Bronchial epithelial cell (primary cell): ENCODE data around the gene MBD4. TPM values are rescaled to one million over a fixed set of nuclear protein-coding genes. Genes with fewer than 3 reads are reported as not detected.

Source experiments
- DNase-seq: peaks from one replicate; pipeline ENCODE4 v3.0.0-alpha.2; 2010; ENCODE audit warnings: low read depth
- FAIRE-seq: peaks from 2 replicates; lab custom pipeline; 2011; peaks lifted over from hg19 to GRCh38; lab: Jason Lieb, UNC
- H3K27me3 ChIP-seq: 2 replicates; pipeline ENCODE4 v1.5.1; 2011; ENCODE audit warnings: low read length; ENCODE audit not compliant: control insufficient read depth, insufficient read depth
- H3K36me3 ChIP-seq: 2 replicates; pipeline ENCODE4 v1.5.1; 2011; ENCODE audit warnings: low read length; ENCODE audit not compliant: control insufficient read depth, insufficient read depth
- H3K4me3 ChIP-seq: 2 replicates; pipeline ENCODE4 v1.5.1; 2011; ENCODE audit warnings: mild to moderate bottlenecking, low read depth, low read length, control low read depth
- CTCF ChIP-seq: IDR thresholded peaks from 2 replicates; pipeline ENCODE4 v1.5.1; 2011; ENCODE audit warnings: mild to moderate bottlenecking, moderate library complexity, low read length, control low read depth, inconsistent platforms; ENCODE audit not compliant: insufficient read depth, severe bottlenecking
- total RNA-seq: library from RNA; depleted of rRNA; stranded (reverse); fragments of >200 nt; gene quantifications from 2 replicates; pipeline ENCODE4 v1.2.1, GENCODE V29; 2014

The MBD4 gene
- total RNA-seq, 1 donor from 2014 or later, result 11.3 TPM

- no peak overlapping the region for H3K4me3 ChIP-seq
- TF ChIP-seq CTCF, result no peak
- FAIRE-seq (no peak), DNase-seq (no peak)
- no peaks in the 10 kb centered on the region for H3K27me3 ChIP-seq
- no peaks in the 10 kb centered on the region for H3K36me3 ChIP-seq
These were observed 8.6 kb upstream of the MBD4 start for GRCh38 chr3:129448186-129448895.

GRCh38 chr3:129446926-129447325, 7.2 kb upstream of the MBD4 start:
- no peak overlapping the region for H3K4me3 ChIP-seq
- DNase-seq, result no peak
- no peak for TF ChIP-seq CTCF
- no peaks in the 10 kb centered on the region for H3K27me3 ChIP-seq
- no peaks in the 10 kb centered on the region for H3K36me3 ChIP-seq
- no peak for FAIRE-seq

- no peak for DNase-seq
- no peak for FAIRE-seq
- no peak overlapping the region for H3K4me3 ChIP-seq
These were observed 5.7 kb upstream of the MBD4 start for GRCh38 chr3:129445471-129445870.

GRCh38 chr3:129442947-129443346, 3.2 kb upstream of the MBD4 start:
- DNase-seq (no peak), FAIRE-seq (no peak)
- H3K27me3 ChIP-seq, result no peaks in the 10 kb centered on the region
- no peaks in the 10 kb centered on the region for H3K36me3 ChIP-seq
- TF ChIP-seq CTCF, result no peak
- H3K4me3 ChIP-seq, result no peak overlapping the region

More at GRCh38 chr3:129445471-129445870, 5.7 kb upstream of the MBD4 start:
- H3K36me3 ChIP-seq, result no peaks in the 10 kb centered on the region
- TF ChIP-seq CTCF, result no peak
- no peaks in the 10 kb centered on the region for H3K27me3 ChIP-seq

- DNase-seq, result no peak
- FAIRE-seq, result no peak
- H3K36me3 ChIP-seq, result no peaks in the 10 kb centered on the region
- no peaks in the 10 kb centered on the region for H3K27me3 ChIP-seq
- TF ChIP-seq CTCF, result no peak
- H3K4me3 ChIP-seq, result no peak overlapping the region
These were observed 2.7 kb upstream of the MBD4 start for GRCh38 chr3:129442486-129442885.

- no peak for DNase-seq
- no peak for FAIRE-seq
- no peak for TF ChIP-seq CTCF
- H3K27me3 ChIP-seq, result no peaks in the 10 kb centered on the region
- H3K4me3 ChIP-seq, result no peak overlapping the region
- H3K36me3 ChIP-seq, result peaks cover 2% of the 10 kb centered on the region
These were observed 2.0 kb upstream of the MBD4 start for GRCh38 chr3:129441782-129442181.
